Spleen (tissue), 11 donors: ENCODE results near the gene ST6GAL2. TPM values are rescaled to one million over a fixed set of nuclear protein-coding genes. Genes with fewer than 3 reads are reported as not detected.

Experiments
- DNase-seq: peaks from one replicate; pipeline ENCODE4 v3.0.0-alpha.2; 2020
- H3K27ac ChIP-seq, 8 donors: fragments of 200-600 bp; sonication (generic) in 7 of 8; 1 replicate in 4 of 8; 2 replicates in 4 of 8; pipeline versions ENCODE4 v1.5.0 to v1.8.0; 2016 to 2021; ENCODE audit warnings: inconsistent platforms in 4 of 8, mild to moderate bottlenecking in 4 of 8, moderate library complexity in 1 of 8
- H3K27me3 ChIP-seq, 7 donors: fragments of 200-600 bp; sonication (generic) in 6 of 7; replicated peaks in 1 of 7; 1 replicate in 4 of 7; 2 replicates in 3 of 7; pipeline versions ENCODE4 v1.5.0 to v1.8.0; 2016 to 2021; ENCODE audit warnings: inconsistent platforms in 3 of 7, mild to moderate bottlenecking in 1 of 7
- H3K36me3 ChIP-seq, 6 donors: fragments of 200-600 bp; sonication (generic) in 5 of 6; 1 replicate in 4 of 6; 2 replicates in 2 of 6; pipeline versions ENCODE4 v1.5.0 to v1.8.0; 2016 to 2021; ENCODE audit warnings: inconsistent platforms in 2 of 6
- H3K4me1 ChIP-seq, 6 donors: fragments of 200-600 bp; sonication (generic) in 5 of 6; 1 replicate in 3 of 6; 2 replicates in 3 of 6; pipeline versions ENCODE4 v1.5.0 to v1.8.0; 2016 to 2021; ENCODE audit warnings: inconsistent platforms in 3 of 6
- H3K4me3 ChIP-seq, 8 donors: fragments of 200-600 bp; sonication (generic) in 7 of 8; 1 replicate in 4 of 8; 2 replicates in 4 of 8; pipeline versions ENCODE4 v1.5.0 to v1.8.0; 2016 to 2021; ENCODE audit warnings: inconsistent platforms in 4 of 8, mild to moderate bottlenecking in 4 of 8, moderate library complexity in 2 of 8
- H3K9me3 ChIP-seq, 8 donors: fragments of 200-600 bp; sonication (generic) in 7 of 8; 1 replicate in 4 of 8; 2 replicates in 4 of 8; pipeline versions ENCODE4 v1.5.0 to v1.8.0; 2016 to 2021; ENCODE audit warnings: inconsistent platforms in 4 of 8
- CTCF ChIP-seq, 11 experiments: fragments of 200-600 bp in 7 of 11; fragments of 450-650 bp in 4 of 11; sonication (generic) in 4 of 11; IDR thresholded peaks in 8 of 11; conservative IDR thresholded peaks in 3 of 11; 1 replicate in 7 of 11; 2 replicates in 4 of 11; pipeline versions ENCODE4 v1.4.0 to v1.8.0; 2016 to 2021; ENCODE audit warnings: antibody characterized with exemption in 11 of 11, inconsistent platforms in 4 of 11, mild to moderate bottlenecking in 1 of 11
- POLR2A ChIP-seq, 3 donors: fragments of 450-650 bp; IDR thresholded peaks; one replicate each; pipeline ENCODE4 v1.5.1; 2017; ENCODE audit warnings: antibody characterized with exemption in 3 of 3, mild to moderate bottlenecking in 1 of 3
- POLR2AphosphoS5 ChIP-seq, 3 donors: sonication (generic); formaldehyde crosslinking; IDR thresholded peaks; one replicate each; pipeline ENCODE4 v1.5.1; 2017; ENCODE audit warnings: antibody characterized with exemption in 3 of 3
- WGBS, 5 donors: extraction: QIAGEN DNeasy Blood & Tissue Kit in 3 of 5; methylation state at CpG; one replicate each; pipeline versions ENCODE4 v1.1.5 to v1.1.7; 2013 to 2018; 5-methylcytosine and 5-hydroxymethylcytosine counted together
- intact Hi-C: fragments of 100-400 bp; cut with DNase I; formaldehyde crosslinking; loops from one replicate; pipeline ENCODE4 v1.15.0; 2023; ENCODE audit warnings: low total_unique reads
- polyA plus RNA-seq, 3 donors: library from polyadenylated mRNA; stranded (reverse); fragments of 200-250 nt; gene quantifications; one replicate each; pipeline ENCODE4 v1.2.1, GENCODE V29; 2013
- total RNA-seq, 7 donors: library from RNA; depleted of rRNA in 3 of 7; stranded (reverse); fragments of >200 nt in 3 of 7; fragmentation: NEBNext Ultra II Directional in 4 of 7; extraction: Animal tissue kit (Norgen Biotek cat#: 25700) in 4 of 7; gene quantifications; one replicate each; pipeline versions ENCODE4 v1.1.0 to v1.2.1, GENCODE V29; 2016 to 2021
- donor health status: healthy with polysubstance abuse.
- donor health status: DM: no; HTN: no; CAD: no; lungs with moderate emphysema.
- donor health status: DM: no; HTN: no; CAD: no.
- donor health status: Bipolar disorder and iron deficiency.
- donor health status: healthy.
- donor health status: DM: no; HTN: no; CAD: no.
- donor health status: DM: yes; HTN: yes; CAD: no.

The ST6GAL2 gene
- total and polyA plus RNA-seq, 10 donors: under 0.01 to 0.13 (median 0.03) TPM; not detected in 5

GRCh38 chr2:106828119-106828518, 57.8 kb downstream of the ST6GAL2 start:
- H3K27ac ChIP-seq: no peak overlapping the region

GRCh38 chr2:106827158-106827557, 58.8 kb downstream of the ST6GAL2 start:
- no peak for TF ChIP-seq POLR2AphosphoS5 (IDR thresholded peaks at IDR 0.05)
- no peak for TF ChIP-seq CTCF (IDR thresholded peaks at IDR 0.05 in 8 of 11, conservative IDR thresholded peaks at IDR 0.05 in 3 of 11)
- no peak for TF ChIP-seq POLR2A (IDR thresholded peaks at IDR 0.05)
- no peaks in the 10 kb centered on the region for H3K27me3 ChIP-seq
- H3K4me1 ChIP-seq: no peaks in the 10 kb centered on the region
- H3K4me3 ChIP-seq: no peak overlapping the region
- DNase-seq: no peak
- H3K27ac ChIP-seq: no peak overlapping the region
- intact Hi-C loops: no loop called here
- no peaks in the 10 kb centered on the region for H3K36me3 ChIP-seq
- H3K9me3 ChIP-seq: peaks cover 0 to 17% (median 0%) of the 10 kb centered on the region in 8 donors
- WGBS, 5 donors: 68 to 88% (median 81%) methylated on average over 3 of the region's 3 CpGs

More at GRCh38 chr2:106828119-106828518, 57.8 kb downstream of the ST6GAL2 start:
- no peak overlapping the region for H3K4me3 ChIP-seq
- no peaks in the 10 kb centered on the region for H3K36me3 ChIP-seq
- H3K27me3 ChIP-seq: no peaks in the 10 kb centered on the region
- DNase-seq: no peak
- TF ChIP-seq CTCF (IDR thresholded peaks at IDR 0.05 in 8 of 11, conservative IDR thresholded peaks at IDR 0.05 in 3 of 11) (no peak), POLR2AphosphoS5 (IDR thresholded peaks at IDR 0.05) (no peak), POLR2A (IDR thresholded peaks at IDR 0.05) (no peak)
- intact Hi-C loops: no loop called here
- peaks cover 0 to 17% (median 0%) of the 10 kb centered on the region in 8 donors for H3K9me3 ChIP-seq
- H3K4me1 ChIP-seq: no peaks in the 10 kb centered on the region

- no peaks in the 10 kb centered on the region for H3K36me3 ChIP-seq
- intact Hi-C loops: no loop called here
- H3K27me3 ChIP-seq: no peaks in the 10 kb centered on the region
- no peak for TF ChIP-seq POLR2A (IDR thresholded peaks at IDR 0.05)
- TF ChIP-seq CTCF (IDR thresholded peaks at IDR 0.05 in 8 of 11, conservative IDR thresholded peaks at IDR 0.05 in 3 of 11): no peak
- TF ChIP-seq POLR2AphosphoS5 (IDR thresholded peaks at IDR 0.05): no peak
- no peak overlapping the region for H3K27ac ChIP-seq
- DNase-seq: no peak
- WGBS, 5 donors: 81 to 95% (median 92%) methylated on average over 1 of the region's 1 CpG
- peaks cover 0 to 17% (median 0%) of the 10 kb centered on the region in 8 donors for H3K9me3 ChIP-seq
- H3K4me3 ChIP-seq: no peak overlapping the region
- no peaks in the 10 kb centered on the region for H3K4me1 ChIP-seq
These were observed 60.8 kb downstream of the ST6GAL2 start for GRCh38 chr2:106825161-106825560.

- DNase-seq: no peak
- H3K9me3 ChIP-seq: peaks cover 0 to 5% (median 0%) of the 10 kb centered on the region in 8 donors
- WGBS, 5 donors: 62 to 88% (median 83%) methylated on average over 4 of the region's 4 CpGs
- no peak overlapping the region for H3K27ac ChIP-seq
- no peak overlapping the region for H3K4me3 ChIP-seq
- peaks cover 0 to 5% (median 0%) of the 10 kb centered on the region in 7 donors for H3K27me3 ChIP-seq
- TF ChIP-seq CTCF (IDR thresholded peaks at IDR 0.05 in 8 of 11, conservative IDR thresholded peaks at IDR 0.05 in 3 of 11) (no peak), POLR2AphosphoS5 (IDR thresholded peaks at IDR 0.05) (no peak), POLR2A (IDR thresholded peaks at IDR 0.05) (no peak)
- H3K36me3 ChIP-seq: no peaks in the 10 kb centered on the region
- no peaks in the 10 kb centered on the region for H3K4me1 ChIP-seq
- intact Hi-C loops: no loop called here
These were observed 69.0 kb downstream of the ST6GAL2 start for GRCh38 chr2:106816974-106817373.
